Measurements from ENCODE around the gene CCDC30.
"Not testable (repeated sequence)": the region's sequence is repeated elsewhere in the genome, so short reads cannot be mapped to it uniquely, and the experiment has no call there.

Gene CCDC30

DNA sequence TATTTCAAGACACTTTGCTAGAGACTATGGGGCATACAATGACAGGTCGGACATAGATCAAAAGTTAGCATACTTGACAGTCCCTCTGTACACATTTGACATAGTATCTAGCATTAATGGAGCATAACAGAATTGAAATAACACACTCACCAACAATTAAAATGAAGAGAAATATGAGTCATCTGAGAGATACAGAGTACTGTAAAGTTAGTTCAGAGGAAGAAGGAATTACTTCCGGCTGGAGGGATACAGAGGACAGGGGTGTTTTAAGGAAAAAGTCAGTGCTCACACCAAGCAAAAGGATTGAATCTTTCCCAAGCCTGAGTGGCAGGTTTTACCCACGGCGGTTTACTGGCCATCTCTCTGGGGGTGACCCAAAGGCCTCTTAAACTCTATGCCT is 9.7 kb upstream of the CCDC30 start:
- FAIRE-seq, result no peak

DNA sequence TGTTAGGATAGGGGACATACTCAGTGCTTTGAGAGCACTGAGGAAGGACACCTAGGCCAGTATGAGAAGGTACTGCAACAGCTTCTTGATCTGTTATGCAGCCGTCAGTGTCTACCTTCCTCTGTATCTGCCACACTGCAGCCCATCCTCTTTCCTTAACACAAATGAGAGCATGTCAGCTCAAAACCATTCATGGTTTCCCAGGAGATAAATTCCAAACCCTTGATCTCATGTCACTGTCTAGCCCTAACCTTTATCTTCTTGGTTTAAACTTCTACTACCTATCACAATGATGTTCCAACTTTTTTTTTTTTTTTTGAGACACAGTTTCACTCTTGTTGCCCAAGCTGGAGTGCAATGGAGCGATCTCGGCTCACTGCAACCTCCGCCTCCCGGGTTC is 8.7 kb upstream of the CCDC30 start:
- FAIRE-seq, result no peak

DNA sequence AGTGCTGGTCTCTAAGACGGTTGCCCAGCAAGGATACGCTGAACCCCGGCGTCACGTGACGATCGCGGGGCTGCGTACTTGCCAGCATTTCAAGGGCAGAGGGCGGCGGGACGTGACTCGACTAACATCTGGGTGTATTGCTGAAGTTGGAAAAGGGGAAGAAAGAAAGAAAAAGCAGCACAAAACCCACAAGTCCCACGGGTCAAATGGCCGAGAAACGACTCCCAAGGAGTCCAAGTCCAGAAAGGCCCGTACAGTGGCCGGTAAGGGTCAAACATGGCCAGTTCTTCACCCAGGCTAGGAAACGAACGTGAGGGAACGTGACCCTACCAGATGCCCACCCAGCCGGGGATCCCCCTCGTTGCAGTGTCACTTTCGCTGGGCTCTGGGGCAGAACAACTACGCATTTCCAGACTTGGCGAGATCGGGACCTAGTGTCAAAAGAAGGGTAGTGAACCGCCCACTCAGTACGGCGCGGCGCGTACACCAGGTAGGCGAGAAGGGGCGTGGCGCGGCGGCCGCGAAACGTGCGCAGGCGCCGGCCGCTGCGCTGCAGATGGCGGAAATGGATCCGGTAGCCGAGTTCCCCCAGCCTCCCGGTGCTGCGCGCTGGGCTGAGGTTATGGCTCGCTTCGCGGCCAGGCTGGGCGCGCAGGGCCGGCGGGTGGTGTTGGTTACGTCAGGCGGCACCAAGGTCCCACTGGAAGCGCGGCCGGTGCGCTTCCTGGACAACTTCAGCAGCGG is 6.9 kb upstream of the CCDC30 start, which contains the start of the genes PPCS and ZMYND12:
TSS of gene PPCS (plus strand) at position 534 of the 744 bp plus-strand sequence. CDS start at position 557, 23 bp downstream.
TSS of gene ZMYND12 (minus strand) at position 13 of the 744 bp plus-strand sequence. CDS start 25 bp downstream, outside the sequence.
- no peak for FAIRE-seq

DNA sequence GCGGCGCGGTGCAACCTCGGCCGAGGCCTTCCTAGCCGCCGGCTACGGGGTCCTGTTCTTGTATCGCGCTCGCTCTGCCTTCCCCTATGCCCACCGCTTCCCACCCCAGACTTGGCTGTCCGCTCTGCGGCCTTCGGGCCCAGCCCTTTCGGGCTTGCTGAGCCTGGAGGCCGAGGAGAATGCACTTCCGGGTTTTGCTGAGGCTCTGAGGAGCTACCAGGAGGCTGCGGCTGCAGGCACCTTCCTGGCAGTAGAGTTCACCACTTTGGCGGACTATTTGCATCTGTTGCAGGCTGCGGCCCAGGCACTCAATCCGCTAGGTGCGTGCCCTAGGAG is 6.4 kb upstream of the CCDC30 start:
- no peak for FAIRE-seq

DNA sequence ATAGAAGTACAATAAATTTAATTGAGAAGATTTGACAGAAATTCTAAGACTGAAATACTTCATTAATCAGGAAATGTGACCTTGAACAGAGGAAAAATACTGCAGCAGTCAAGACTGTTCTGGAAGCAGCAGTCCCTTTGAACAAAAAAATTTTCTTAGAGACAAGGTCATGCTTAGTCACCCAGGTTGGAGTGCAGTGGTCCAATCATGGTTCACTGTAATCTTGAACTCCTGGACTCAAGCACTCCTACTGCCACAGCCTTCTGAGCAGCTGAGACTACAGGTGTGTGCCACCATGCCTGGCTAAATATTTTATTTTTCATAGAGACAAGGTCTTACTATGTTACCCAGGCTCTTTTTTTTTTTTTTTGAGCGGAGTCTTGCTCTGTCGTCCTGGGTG is 1.9 kb upstream of the CCDC30 start:
- no peak for FAIRE-seq

DNA sequence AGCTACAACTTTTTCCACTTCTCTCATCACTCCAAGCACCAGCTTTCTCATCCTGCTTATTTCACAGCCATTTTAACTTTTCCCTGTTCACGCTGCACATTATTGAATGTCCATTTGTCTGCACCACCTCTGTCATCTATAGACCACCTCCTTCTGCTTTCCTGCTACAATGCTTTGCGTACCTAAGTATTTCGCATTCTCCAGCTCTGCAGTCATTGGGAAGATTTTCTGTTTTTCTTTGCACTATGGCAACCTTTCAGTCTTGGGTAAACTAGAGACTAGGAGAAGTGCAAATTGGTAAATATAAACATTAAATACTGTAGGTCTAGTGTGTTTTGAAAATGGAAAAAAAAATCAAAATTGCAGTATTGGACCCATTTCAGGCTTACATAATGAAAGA is 835 bp downstream of the CCDC30 start:
- peak; percentile 21 for FAIRE-seq

DNA sequence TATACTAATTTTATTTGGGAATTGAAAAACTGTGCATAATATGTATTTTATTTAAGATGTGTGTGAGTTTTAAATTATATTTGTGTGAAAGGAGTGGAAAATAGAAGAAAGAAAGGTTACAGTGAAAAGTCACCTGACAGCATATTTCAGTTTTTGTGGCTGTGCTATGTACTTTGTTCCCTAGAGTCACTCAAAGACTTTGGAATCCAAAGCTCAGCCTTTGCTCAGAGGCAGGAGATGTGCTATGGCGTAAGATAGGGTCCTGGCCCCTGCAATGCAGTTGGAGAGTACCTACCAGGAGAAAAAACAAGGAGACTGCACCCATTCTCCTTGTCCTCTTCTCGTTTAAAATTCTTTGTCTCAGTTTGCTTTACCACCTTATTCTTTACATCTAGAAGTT is 2.9 kb downstream of the CCDC30 start:
- FAIRE-seq, result no peak

DNA sequence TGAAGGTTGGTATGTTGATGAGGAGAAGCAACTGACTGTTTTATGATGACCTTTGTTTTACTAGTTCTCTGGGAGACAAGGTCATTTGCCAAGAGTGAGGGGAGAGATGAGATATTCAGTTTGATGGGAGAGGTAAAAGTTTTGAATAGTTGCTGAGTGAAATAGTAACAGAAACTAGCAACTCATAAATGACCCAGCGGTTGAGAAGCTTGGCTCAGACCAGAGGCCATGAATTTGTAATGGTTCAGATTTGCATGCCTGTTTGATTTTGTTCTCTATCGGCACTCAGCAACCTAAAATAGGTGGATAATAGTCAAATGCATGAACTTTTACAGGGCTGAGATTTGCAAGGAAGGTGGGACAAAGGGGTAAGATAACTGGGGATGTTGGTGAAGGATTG is 6.6 kb downstream of the CCDC30 start:
- no peak for FAIRE-seq

DNA sequence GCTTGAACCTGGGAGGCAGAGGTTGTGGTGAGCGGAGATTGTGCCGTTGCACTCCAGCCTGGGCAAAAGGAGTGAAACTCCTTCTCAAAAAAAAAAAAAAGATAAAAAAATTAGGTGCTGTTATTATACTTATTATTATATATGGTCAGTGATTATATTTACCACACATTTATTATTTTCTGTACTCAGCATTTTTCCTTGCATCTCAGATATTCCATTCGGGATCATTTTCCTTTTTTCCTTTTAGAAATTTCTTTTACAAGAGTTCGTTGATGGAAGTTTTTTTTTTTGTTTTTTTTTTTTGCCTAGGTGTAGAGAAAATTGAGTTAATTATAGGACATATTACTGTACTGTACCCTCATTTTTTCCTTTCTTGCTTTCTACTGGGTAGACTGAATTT is 13.5 kb downstream of the CCDC30 start:
- no peak for FAIRE-seq

DNA sequence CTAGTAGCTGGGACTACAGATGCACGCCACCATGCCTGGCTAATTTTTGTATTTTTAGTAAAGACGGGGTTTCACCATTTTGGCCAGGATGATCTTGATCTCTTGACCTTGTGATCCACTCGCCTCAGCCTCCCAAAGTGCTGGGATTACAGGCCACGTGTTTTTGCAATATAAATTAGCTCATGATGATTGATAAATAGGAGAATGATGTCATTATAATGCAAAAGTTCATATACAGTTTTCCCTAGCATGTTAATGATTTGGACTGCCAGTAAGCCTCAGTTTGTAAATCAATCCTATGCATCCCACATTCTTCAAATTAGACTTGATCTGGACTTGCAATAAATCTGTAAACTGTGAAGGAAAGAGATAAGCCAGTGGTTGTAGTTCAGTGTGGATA is 14.3 kb downstream of the CCDC30 start:
- not testable (repeated sequence) for FAIRE-seq

DNA sequence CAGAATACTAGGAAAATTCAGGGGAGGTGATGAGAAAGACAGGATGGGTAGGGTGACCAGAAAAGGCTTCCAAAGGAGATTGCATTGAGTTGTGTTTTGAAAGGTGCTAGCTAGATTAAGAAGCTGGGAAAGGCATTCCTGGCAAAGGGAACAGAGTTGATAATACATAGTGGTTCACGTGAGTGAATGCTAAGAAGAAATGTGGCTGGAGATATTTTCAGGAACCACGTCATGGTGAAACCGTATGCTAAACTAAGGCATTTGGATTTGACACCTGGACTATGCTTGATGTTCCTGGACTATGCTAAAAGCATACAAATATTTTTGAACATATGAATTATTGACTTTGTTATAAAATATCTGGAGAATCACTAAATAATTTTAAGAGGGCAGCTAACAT is 14.7 kb downstream of the CCDC30 start:
- no peak for FAIRE-seq

DNA sequence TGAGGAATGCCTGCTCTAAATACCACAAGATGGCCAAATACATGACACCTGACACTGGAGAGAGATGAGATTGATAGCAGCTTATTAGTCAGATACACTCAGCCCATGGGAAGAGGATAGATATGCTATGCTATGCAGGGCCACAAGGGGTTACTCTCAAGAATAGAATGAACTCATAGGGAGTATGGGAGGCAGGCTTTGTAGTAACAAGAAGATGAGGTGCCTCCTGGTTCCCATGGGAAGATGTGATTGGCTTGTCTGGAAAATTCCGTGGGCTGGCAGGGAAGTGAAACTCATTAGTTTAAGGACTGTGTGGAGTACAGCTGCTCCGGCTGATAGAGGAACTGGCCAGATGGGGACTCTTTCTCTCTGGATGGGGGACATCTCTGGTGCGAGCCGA is 16.5 kb downstream of the CCDC30 start:
- FAIRE-seq, result no peak

DNA sequence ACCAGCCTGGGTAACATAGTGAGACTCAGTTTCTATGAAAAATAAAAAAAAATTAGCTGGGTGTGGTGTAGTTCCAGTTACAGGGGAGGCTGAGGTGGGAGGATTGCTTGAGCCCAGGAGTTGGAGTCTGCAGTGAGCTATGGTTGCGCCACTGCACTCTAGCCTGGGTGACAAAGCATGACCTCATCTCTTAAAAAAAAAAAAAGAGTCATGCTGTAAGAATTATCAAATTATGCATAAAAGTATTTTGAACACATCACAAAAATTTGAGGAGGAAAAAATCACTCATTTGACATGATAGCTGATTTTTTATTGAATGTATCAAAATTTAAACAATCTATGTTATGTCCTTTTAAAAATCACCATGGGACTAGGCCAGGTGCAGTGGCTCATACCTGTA is 17.8 kb downstream of the CCDC30 start:
- no peak for FAIRE-seq

DNA sequence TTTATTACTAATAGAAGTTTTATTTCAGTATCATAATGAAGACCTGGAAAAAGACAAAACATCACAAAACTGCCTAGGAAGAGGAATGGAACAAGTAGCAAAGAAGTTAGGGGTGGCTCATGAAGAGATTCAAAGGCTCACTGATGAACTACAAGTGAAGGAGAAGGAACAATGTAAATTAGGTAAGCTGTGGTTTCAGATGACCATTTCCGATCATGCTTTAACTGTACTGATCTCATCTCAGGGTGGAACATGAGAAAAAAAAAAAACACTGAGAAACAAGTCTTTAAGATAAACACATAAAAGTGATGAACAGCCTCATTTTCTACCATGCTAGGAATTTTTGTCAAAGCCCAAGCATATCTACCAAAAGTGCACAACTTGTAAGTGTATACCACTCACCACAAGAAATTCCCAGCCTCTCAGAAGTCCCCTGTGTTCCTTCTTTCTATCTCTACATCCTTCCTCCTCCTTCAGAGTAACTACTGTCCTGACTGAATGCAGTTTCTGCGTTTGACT is 19.6 kb downstream of the CCDC30 start:
- FAIRE-seq, result no peak

DNA sequence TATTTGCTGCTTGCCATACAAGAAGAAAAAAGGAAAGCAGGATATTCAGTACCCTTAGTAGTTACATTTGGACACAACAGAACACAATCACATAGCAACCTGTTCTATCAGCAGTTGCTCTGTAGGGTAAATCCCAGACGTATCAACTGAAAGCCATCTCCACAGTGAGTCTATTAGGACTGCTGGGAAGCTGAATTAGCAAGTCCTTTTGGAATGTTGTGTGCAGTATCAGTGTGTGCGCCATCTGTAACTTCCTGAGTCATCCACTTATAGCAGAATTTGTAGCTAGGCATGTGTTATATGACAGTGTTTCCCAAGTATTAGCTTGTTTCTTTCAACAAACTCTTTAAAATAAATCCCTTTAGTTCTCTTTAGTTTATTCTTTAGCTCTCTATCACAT is 21.3 kb downstream of the CCDC30 start:
- peak; percentile 9 for FAIRE-seq

DNA sequence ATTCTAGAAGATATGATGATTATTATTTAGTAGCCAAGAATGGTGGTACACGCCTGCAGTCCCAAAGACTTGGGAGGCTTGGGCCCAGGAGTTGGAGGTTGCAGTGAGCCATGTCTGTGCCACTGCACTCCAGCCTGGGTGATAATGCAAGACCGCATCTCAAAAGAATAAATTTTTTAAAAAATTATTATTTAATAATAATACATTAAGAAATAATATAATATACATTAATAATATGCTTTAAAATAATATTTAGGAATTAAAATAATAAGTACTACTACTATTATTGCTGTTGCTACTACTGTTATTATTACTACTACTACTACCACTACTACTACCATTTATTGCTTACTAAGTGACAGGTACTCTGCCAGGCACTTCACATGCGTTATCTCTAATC is 27.2 kb downstream of the CCDC30 start:
- FAIRE-seq, result no peak

DNA sequence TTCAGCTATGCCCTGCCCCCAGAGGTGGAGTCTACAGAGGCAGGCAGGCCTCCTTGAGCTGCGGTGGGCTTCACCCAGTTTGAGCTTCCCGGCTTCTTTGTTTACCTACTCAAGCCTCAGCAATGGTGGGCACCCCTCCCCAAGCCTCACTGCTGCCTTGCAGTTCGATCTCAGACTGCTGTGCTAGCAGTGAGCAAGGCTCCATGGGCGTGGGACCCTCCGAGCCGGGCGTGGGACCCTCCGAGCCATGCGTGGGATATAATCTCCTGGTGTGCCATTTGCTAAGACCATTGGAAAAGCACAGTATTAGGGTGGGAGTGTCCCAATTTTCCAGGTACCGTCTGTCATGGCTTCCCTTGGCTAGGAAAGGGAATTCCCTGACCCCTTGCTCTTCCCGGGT is 38.9 kb downstream of the CCDC30 start:
- not testable (repeated sequence) for FAIRE-seq

DNA sequence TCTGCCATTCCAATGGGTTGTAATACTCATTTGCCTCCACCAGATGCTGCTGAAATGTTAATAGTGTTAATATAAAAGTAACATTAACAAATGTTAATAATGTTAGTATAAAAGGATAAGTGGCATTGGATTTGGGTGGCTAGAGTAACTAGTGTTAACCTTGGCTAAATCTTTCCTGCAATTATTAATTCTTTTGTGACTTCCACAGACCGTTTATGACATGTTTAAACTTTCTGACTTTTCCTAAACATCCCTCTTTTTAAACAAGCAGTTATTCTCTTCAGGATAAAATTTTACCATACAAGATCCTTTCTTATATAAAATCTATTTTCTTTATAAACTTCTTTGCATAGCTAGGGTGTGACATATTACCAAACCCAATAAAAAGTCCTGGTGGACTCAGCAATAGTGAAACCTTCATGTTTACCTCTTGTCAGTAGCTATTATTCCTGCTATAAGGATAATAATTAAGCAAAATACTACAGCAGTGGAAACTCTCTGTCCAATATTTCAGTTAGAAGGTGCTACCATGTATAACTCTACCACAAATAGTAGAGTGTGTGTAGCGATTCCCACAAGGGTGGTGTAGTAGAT is 41.5 kb downstream of the CCDC30 start:
- no peak for FAIRE-seq

DNA sequence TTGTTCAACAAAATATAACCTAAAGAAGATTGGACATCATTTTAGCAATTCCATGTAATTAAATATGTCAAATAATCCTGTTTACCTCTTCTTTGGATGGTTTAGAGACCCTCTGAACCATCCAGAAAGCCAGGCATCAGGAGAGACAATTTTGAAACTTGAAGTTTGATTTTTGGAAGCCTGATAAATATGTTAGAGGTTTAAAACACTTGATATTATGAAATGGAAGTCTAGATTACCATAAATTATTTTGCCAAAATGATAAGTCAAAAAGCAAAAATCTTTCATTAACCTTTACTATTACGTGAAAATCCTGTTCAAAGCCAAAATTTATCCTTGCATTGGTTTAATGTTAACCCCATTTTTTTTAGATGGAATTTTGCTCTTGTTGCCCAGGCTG is 43.5 kb downstream of the CCDC30 start:
- no peak for FAIRE-seq

DNA sequence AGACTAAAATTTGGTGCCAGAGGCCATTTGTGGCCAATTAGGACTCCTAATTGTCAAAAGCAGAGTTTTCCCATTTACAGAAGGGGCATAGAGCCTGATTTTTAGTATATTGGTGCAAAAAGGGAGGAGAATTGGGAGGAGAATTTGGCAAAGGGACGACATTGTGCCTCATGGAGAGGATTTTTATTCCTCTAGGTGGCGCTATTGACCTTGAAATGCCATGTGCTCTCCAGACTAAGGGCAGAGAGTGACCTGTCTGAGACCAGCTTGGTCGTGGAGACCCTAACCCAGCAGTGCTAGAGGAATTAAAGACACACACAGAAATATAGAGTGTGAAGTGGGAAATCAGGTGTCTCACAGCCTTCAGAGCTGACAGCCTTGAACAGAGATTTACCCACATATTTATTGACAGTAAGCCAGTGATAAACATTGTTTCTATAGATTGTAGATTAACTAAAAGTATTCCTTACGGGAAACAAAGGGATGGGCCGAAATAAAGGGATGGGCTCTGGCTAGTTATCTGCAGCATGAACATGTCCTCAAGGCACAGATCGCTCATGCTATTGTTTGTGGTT is 48.6 kb downstream of the CCDC30 start:
- FAIRE-seq, result not testable (repeated sequence)

DNA sequence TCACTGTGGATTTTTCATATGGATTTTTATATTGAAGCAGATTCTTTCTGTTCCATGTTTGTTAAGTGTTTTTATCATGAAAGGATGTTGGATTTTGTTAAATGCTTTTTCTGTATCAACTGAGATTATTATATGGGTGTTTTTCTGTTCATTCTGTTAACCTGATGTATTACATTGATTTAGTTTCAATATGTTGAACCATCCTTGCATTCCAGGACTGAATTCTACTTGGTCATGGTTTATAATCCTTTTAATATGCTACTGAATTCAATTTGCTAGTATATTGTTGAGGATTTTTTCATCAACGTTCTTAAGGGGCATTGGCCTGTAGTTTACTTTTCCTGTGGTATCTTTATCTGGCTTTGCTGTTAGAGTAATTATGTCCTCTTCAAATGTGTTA is 55.8 kb downstream of the CCDC30 start:
- FAIRE-seq, result no peak

DNA sequence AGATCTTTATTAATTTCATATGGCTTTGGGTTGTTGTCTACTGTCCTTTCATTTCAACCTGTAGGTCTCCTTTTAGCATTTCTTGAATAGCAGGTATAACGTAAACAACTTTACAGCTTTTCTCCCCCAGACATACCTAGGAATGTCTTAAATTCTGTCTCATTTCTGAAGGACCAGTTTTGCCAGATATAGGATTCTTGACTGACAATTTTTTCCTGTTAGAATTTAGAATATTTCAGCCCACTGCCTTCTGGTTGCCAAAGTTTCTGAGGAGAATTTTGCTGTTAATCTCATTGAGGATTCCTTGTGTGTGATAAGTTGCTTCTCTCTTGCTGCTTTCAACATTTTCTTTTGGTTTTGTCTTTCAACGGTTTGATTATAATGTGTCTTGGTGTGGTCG is 60.1 kb downstream of the CCDC30 start:
- no peak for FAIRE-seq

DNA sequence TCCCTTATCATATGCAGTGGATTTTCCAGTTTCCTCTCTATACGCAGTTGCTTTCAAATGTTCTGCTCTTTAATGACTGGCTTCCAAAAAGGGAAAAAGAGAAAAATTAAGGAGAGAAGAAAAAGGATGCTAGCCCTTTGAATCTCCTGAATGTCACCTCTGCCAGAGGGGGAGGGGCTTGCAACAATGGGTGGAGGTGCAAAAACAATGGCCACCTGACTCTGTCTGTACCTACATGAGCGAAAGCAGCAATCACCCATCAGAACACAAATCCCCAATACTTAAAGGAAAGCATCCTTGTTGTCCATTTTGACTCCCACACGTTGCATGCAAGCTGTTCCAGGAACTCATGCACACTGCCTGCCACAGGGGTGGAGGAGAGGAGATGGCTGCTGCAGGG is 61.2 kb downstream of the CCDC30 start:
- no peak for FAIRE-seq

DNA sequence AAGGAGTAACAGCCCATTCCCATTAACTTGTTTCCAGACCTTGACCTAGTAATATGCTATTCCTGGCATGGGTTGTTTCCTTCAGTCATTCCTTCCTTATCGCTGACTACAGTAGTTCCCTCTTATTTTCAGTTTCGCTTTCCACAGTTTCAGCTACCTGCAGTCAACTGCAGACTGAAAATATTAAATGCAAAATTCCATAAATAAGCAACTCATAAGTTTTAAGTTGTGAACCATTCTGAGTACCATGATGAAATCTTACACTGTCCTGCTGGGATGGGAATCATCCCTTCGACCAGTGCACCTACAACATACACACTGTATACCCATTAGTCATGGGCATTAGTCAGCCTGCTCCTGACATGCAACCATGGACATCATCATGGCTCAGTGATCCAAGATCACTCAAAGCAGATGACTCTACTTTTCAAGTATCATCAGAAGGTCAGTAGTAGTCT is 66.7 kb downstream of the CCDC30 start:
- FAIRE-seq, result peak; percentile 55

Data from islet of Langerhans (tissue), 1 donor.